BLaER1 treated with 17β-estradiol and CSF1 and Interleukin-3, amounts not matched to agents 10 nM and 100 nM (cell line): ENCODE data around the gene FNTB.

Experiments used
- H3K27ac ChIP-seq, 11 experiments: shearing (Covaris generic); formaldehyde crosslinking; 2 replicates each; pipeline ENCODE4 v1.8.1; 2022
- H3K27me3 ChIP-seq, 11 experiments: shearing (Covaris generic); formaldehyde crosslinking; 2 replicates each; pipeline ENCODE4 v1.8.1; 2022
- H3K36me3 ChIP-seq, 11 experiments: shearing (Covaris generic); formaldehyde crosslinking; 2 replicates each; pipeline ENCODE4 v1.8.1; 2022
- H3K4me1 ChIP-seq, 10 experiments: shearing (Covaris generic); formaldehyde crosslinking; 2 replicates each; pipeline ENCODE4 v1.8.1; 2022
- H3K4me2 ChIP-seq, 11 experiments: shearing (Covaris generic); formaldehyde crosslinking; 2 replicates each; pipeline ENCODE4 v1.8.1; 2022
- H3K4me3 ChIP-seq, 10 experiments: shearing (Covaris generic); formaldehyde crosslinking; 2 replicates each; pipeline ENCODE4 v1.8.1; 2022
- H3K9ac ChIP-seq, 11 experiments: shearing (Covaris generic); formaldehyde crosslinking; 2 replicates each; pipeline ENCODE4 v1.8.1; 2022
- H3K9me3 ChIP-seq, 11 experiments: shearing (Covaris generic); formaldehyde crosslinking; replicated peaks in 1 of 11; 2 replicates each; pipeline ENCODE4 v1.8.1; 2022
- H4K20me1 ChIP-seq, 11 experiments: shearing (Covaris generic); formaldehyde crosslinking; 2 replicates each; pipeline ENCODE4 v1.8.1; 2022
- Cebpa-rat ChIP-seq, 11 experiments: shearing (Covaris generic); IDR thresholded peaks; 2 replicates each; pipeline ENCODE4 v1.8.1; 2022

Gene FNTB

DNA sequence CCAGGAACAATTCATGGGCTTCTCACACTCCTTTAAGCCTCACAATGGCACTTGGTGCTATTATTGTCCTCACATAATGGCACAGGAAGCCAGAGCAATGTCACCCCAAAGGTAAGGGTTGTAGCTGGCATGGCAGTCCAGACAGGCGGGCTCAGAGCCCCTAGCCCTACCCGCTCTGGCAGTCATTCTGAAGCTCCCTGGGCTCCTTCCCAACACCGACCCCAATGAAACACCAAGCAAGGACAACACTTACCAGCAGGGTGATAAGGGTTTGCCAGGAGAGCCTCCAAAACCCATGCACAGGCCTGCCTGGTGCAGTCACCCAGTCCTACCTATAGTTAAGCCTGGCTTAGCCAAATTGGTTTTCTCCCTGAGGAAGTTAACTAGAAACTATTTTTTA lies 84.8 kb downstream of the FNTB start:
- Histone ChIP-seq H3K9me3 (no peaks in the 10 kb centered on the region), H3K27ac (no peak overlapping the region), H3K4me3 (no peak overlapping the region), H3K27me3 (no peaks in the 10 kb centered on the region), H3K4me1 (peaks cover 23 to 62% (median 38%) of the 10 kb centered on the region in 10 experiments), H3K9ac (no peak overlapping the region), H3K36me3 (peaks cover 60 to 99% (median 79%) of the 10 kb centered on the region in 11 experiments), H3K4me2 (peak overlapping the region in 2 of 11 experiments; percentile 67 to 94; a peak in 3 of 22 replicates), H4K20me1 (peaks cover 0 to 76% (median 37%) of the 10 kb centered on the region in 11 experiments; a peak in 16 of 22 replicates)
- no peak for TF ChIP-seq Cebpa-rat (IDR thresholded peaks at IDR 0.05)

DNA sequence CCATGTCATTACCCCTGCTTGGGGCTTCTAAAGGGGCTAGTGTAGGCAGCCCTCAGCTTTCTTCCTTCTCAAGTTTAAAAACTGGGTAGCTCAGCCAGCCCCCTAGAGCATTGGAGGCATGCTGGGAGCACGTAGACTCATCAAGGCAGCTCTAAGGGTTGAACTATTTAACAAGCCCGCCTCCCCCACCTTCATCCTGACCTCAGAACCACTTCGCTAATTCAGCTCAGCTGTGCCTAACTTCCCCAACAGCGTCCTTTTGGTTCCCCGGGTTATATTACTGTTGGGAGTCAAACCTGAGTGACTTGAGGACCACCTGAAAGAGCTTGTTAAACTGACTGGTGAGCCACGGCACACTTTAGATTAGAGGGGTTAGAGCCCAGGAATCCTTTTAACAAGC lies 85.6 kb downstream of the FNTB start:
- Histone ChIP-seq H3K9me3 (no peaks in the 10 kb centered on the region), H3K36me3 (peaks cover 61 to 99% (median 79%) of the 10 kb centered on the region in 11 experiments), H3K9ac (no peak overlapping the region), H3K27ac (peak overlapping the region in 1 of 11 experiments; percentile 4; a peak in 1 of 22 replicates), H3K27me3 (no peaks in the 10 kb centered on the region), H4K20me1 (peaks cover 0 to 83% (median 41%) of the 10 kb centered on the region in 11 experiments; a peak in 16 of 22 replicates), H3K4me2 (peak overlapping the region in 2 of 11 experiments; percentile 67 to 94; a peak in 4 of 22 replicates), H3K4me3 (no peak overlapping the region), H3K4me1 (peaks cover 23 to 67% (median 39%) of the 10 kb centered on the region in 10 experiments)
- TF ChIP-seq Cebpa-rat (IDR thresholded peaks at IDR 0.05) = no peak

GRCh38 chr14:65072937-65073336 lies 86.2 kb downstream of the FNTB start:
- no peak overlapping the region for H3K4me3 ChIP-seq
- H3K36me3 ChIP-seq = peaks cover 61 to 99% (median 83%) of the 10 kb centered on the region in 11 experiments
- no peak overlapping the region for H3K9ac ChIP-seq
- no peaks in the 10 kb centered on the region for H3K9me3 ChIP-seq
- H3K27me3 ChIP-seq = no peaks in the 10 kb centered on the region
- peak overlapping the region in 1 of 11 experiments; percentile 56; a peak in 2 of 22 replicates for H3K27ac ChIP-seq
- H4K20me1 ChIP-seq = peaks cover 0 to 86% (median 48%) of the 10 kb centered on the region in 11 experiments; a peak in 16 of 22 replicates
- TF ChIP-seq Cebpa-rat (IDR thresholded peaks at IDR 0.05) = no peak
- peak overlapping the region in 2 of 11 experiments; percentile 67 to 94; a peak in 4 of 22 replicates for H3K4me2 ChIP-seq
- peaks cover 23 to 67% (median 39%) of the 10 kb centered on the region in 10 experiments for H3K4me1 ChIP-seq

DNA sequence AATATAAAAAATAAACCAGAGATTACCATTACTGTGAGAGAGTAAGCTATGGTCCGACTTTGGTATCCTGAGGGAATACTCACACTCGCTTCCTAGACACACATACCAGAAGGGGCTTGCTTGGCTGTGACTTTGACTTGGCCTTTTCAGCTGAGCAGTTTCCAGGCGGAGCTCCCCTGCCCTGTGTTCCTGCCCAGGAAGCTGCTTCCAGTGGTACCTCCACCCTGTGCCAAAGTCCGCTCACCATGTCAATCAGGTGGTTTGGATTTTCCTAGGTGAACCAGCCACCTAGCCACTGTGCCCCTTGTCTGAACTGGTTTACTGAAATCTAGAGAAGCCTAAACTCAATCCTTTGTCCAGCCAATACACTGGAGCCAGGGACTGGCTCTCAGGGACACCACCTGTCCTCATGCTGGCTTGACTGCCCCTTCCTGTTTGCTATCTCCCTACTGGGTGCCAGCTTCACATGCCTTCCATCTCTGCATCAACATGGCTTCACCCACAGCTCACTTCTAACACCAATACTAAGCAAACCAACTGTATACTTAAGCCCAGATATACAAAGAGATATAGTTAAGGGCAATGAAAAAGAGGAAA lies 87.0 kb downstream of the FNTB start:
- Histone ChIP-seq H3K4me1 (peaks cover 23 to 67% (median 39%) of the 10 kb centered on the region in 10 experiments), H3K9me3 (no peaks in the 10 kb centered on the region), H3K4me3 (no peak overlapping the region), H3K36me3 (peaks cover 68 to 99% (median 86%) of the 10 kb centered on the region in 11 experiments), H3K27me3 (no peaks in the 10 kb centered on the region), H3K9ac (no peak overlapping the region), H3K4me2 (peak overlapping the region in 7 of 11 experiments; percentile 63 to 94 (median 73); a peak in 12 of 22 replicates), H3K27ac (peak overlapping the region in 5 of 11 experiments; percentile 42 to 67 (median 54); a peak in 6 of 22 replicates), H4K20me1 (peaks cover under 1 to 93% (median 56%) of the 10 kb centered on the region in 11 experiments; a peak in 18 of 22 replicates)
- TF ChIP-seq Cebpa-rat (IDR thresholded peaks at IDR 0.05) = no peak

GRCh38 chr14:65074449-65075150 lies 87.9 kb downstream of the FNTB start:
- no peaks in the 10 kb centered on the region for H3K27me3 ChIP-seq
- peak overlapping the region; percentile 16 to 94 (median 67); a peak in 21 of 22 replicates for H3K4me2 ChIP-seq
- no peak for TF ChIP-seq Cebpa-rat (IDR thresholded peaks at IDR 0.05)
- H3K9me3 ChIP-seq = no peaks in the 10 kb centered on the region
- H3K9ac ChIP-seq = 0 out of 22 replicates have a peak overlapping the region, but pooled peaks of 1 of the 11 experiments have one; percentile 1
- peaks cover 69 to 99% (median 86%) of the 10 kb centered on the region in 11 experiments for H3K36me3 ChIP-seq
- H3K27ac ChIP-seq = peak overlapping the region in 8 of 11 experiments; percentile 25 to 67 (median 48); a peak in 12 of 22 replicates
- peaks cover 10 to 96% (median 65%) of the 10 kb centered on the region in 11 experiments; a peak in 21 of 22 replicates for H4K20me1 ChIP-seq
- H3K4me3 ChIP-seq = peak overlapping the region in 3 of 10 experiments; percentile 2 to 18 (median 2); a peak in 1 of 20 replicates
- H3K4me1 ChIP-seq = peaks cover 23 to 67% (median 40%) of the 10 kb centered on the region in 10 experiments

GRCh38 chr14:65075628-65076325 lies 89.1 kb downstream of the FNTB start:
- no peaks in the 10 kb centered on the region for H3K27me3 ChIP-seq
- peak overlapping the region in 4 of 11 experiments; percentile 13 to 67 (median 32); a peak in 4 of 22 replicates for H3K27ac ChIP-seq
- peaks cover 22 to 96% (median 66%) of the 10 kb centered on the region in 11 experiments; a peak in 20 of 22 replicates for H4K20me1 ChIP-seq
- peak overlapping the region in 1 of 11 experiments; percentile 11; a peak in 2 of 22 replicates for H3K9ac ChIP-seq
- peak overlapping the region in 6 of 11 experiments; percentile 67 to 94 (median 76); a peak in 15 of 22 replicates for H3K4me2 ChIP-seq
- peaks cover 68 to 99% (median 86%) of the 10 kb centered on the region in 11 experiments for H3K36me3 ChIP-seq
- H3K4me3 ChIP-seq = no peak overlapping the region
- H3K4me1 ChIP-seq = peaks cover 23 to 72% (median 40%) of the 10 kb centered on the region in 10 experiments
- no peak for TF ChIP-seq Cebpa-rat (IDR thresholded peaks at IDR 0.05)
- no peaks in the 10 kb centered on the region for H3K9me3 ChIP-seq

DNA sequence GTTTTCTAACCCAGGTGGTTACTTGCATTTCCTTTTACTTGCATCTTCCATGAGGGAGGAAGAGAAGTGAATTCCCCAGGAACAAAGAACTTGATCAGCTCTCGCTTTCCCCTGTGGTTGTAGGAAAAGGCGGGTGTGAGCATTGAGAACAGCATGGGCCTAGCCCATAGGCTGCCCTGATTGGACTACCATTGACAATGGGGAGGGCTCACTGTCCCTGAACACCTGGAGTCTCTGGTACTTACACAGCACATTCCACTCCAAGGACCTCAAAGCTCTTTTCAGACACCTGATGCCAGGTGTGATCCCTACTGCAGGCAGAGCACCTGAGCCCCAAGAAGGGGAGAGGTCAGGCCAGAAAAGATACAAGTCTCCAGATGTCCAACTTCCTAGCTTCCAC lies 90.6 kb downstream of the FNTB start:
- no peak for TF ChIP-seq Cebpa-rat (IDR thresholded peaks at IDR 0.05)
- peaks cover 20 to 72% (median 36%) of the 10 kb centered on the region in 10 experiments for H3K4me1 ChIP-seq
- no peaks in the 10 kb centered on the region for H3K27me3 ChIP-seq
- no peak overlapping the region for H3K27ac ChIP-seq
- no peak overlapping the region for H3K4me2 ChIP-seq
- H4K20me1 ChIP-seq = peaks cover 36 to 96% (median 74%) of the 10 kb centered on the region in 11 experiments; a peak in 20 of 22 replicates
- H3K9ac ChIP-seq = no peak overlapping the region
- H3K36me3 ChIP-seq = peaks cover 81 to 100% (median 92%) of the 10 kb centered on the region in 11 experiments
- H3K4me3 ChIP-seq = no peak overlapping the region
- H3K9me3 ChIP-seq = no peaks in the 10 kb centered on the region

DNA sequence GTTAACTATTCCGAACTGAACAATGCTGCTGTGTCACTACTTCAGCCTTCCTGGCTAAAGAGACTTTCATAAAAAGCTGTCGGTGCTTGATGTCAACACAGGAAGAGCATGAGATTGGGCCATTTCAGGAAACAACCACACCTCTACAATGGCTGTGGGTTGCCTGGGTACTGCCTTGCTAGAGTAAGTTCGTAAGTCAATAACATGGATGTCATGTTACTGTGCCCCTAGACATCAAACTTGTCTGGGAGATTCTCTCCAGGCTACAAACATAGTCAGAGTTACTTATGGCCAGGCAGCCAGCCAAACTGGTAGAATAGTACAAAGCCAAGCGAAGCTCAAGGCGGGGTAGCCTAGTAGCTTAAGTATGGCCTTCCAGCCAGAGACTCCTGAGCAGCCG lies 92.5 kb downstream of the FNTB start:
- no peaks in the 10 kb centered on the region for H3K9me3 ChIP-seq
- TF ChIP-seq Cebpa-rat (IDR thresholded peaks at IDR 0.05) = no peak
- H4K20me1 ChIP-seq = peaks cover 53 to 98% (median 91%) of the 10 kb centered on the region in 11 experiments; a peak in 20 of 22 replicates
- H3K4me3 ChIP-seq = no peak overlapping the region
- peaks cover 18 to 62% (median 23%) of the 10 kb centered on the region in 10 experiments for H3K4me1 ChIP-seq
- peak overlapping the region in 3 of 11 experiments; percentile 8 to 27 (median 13); a peak in 2 of 22 replicates for H3K27ac ChIP-seq
- H3K27me3 ChIP-seq = no peaks in the 10 kb centered on the region
- no peak overlapping the region for H3K4me2 ChIP-seq
- H3K36me3 ChIP-seq = peaks cover 84 to 100% (median 93%) of the 10 kb centered on the region in 11 experiments
- H3K9ac ChIP-seq = no peak overlapping the region
